SU-DHL-6 (cell line): ENCODE data around the gene CRELD1.

Experiments used
- H2AFZ ChIP-seq: fragments of 200-600 bp; sonication (generic); 2 replicates; pipeline ENCODE4 v1.6.1; 2014; ENCODE audit warnings: low read depth, mild to moderate bottlenecking, moderate library complexity, mixed read lengths, antibody characterized with exemption, low read length; ENCODE audit not compliant: severe bottlenecking
- H3F3A ChIP-seq: fragments of 200-600 bp; shearing (Covaris generic); 2 replicates; pipeline ENCODE4 v1.6.0; 2016; ENCODE audit warnings: antibody characterized with exemption, mild to moderate bottlenecking; ENCODE audit not compliant: insufficient read depth
- H3K27ac ChIP-seq: fragments of 200-600 bp; sonication (generic); 2 replicates; pipeline ENCODE4 v1.5.1; 2016; ENCODE audit warnings: low read depth, mild to moderate bottlenecking, low read length, moderate library complexity, mixed read lengths
- H3K27me3 ChIP-seq: fragments of 200-600 bp; sonication (generic), shearing (Covaris generic); 2 replicates; pipeline ENCODE4 v1.6.0; 2014; ENCODE audit warnings: mild to moderate bottlenecking, low read length
- H3K36me3 ChIP-seq: fragments of 200-600 bp; sonication (generic); 2 replicates; pipeline ENCODE4 v1.6.1; 2014; ENCODE audit warnings: mild to moderate bottlenecking, low read length, mixed read lengths
- H3K4me2 ChIP-seq: fragments of 300-600, 200-600 bp; shearing (Covaris generic), sonication (generic); 2 replicates; pipeline ENCODE4 v1.6.0; 2014; ENCODE audit warnings: low read length, low read depth, mild to moderate bottlenecking; ENCODE audit not compliant: poor library complexity, severe bottlenecking
- H3K4me3 ChIP-seq: fragments of 200-600 bp; sonication (generic); 2 replicates; pipeline ENCODE4 v1.5.1; 2014; ENCODE audit warnings: antibody characterized with exemption, low read length, mild to moderate bottlenecking, mixed read lengths; ENCODE audit not compliant: insufficient read depth, poor library complexity, severe bottlenecking
- H3K79me2 ChIP-seq: fragments of 200-600 bp; sonication (generic); 2 replicates; pipeline ENCODE4 v1.6.1; 2014; ENCODE audit warnings: mild to moderate bottlenecking, low read length, moderate library complexity; ENCODE audit not compliant: insufficient read depth
- H3K9ac ChIP-seq: fragments of 200-600 bp; sonication (generic); 2 replicates; pipeline ENCODE4 v1.7.0; 2014; ENCODE audit warnings: mild to moderate bottlenecking, low read length
- H3K9me2 ChIP-seq: fragments of 200-600 bp; sonication (generic); replicated peaks from 2 replicates; pipeline ENCODE4 v1.6.1; 2014; ENCODE audit warnings: low read length; ENCODE audit not compliant: insufficient read depth
- H3K9me3 ChIP-seq: fragments of 200-600 bp; sonication (generic); 2 replicates; pipeline ENCODE4 v1.6.1; 2014; ENCODE audit warnings: low read length, mixed read lengths; ENCODE audit not compliant: insufficient read depth
- H4K20me1 ChIP-seq: fragments of 200-600 bp; sonication (generic); 2 replicates; pipeline ENCODE4 v1.6.1; 2014; ENCODE audit warnings: low read depth, mild to moderate bottlenecking, antibody characterized with exemption, low read length, moderate library complexity, mixed read lengths
- CTCF ChIP-seq: fragments of 200-600 bp; sonication (generic); IDR thresholded peaks from one replicate; pipeline ENCODE4 v1.5.1; 2017; ENCODE audit warnings: antibody characterized with exemption, mild to moderate bottlenecking, low read length, moderate library complexity; ENCODE audit not compliant: insufficient read depth, poor library complexity, severe bottlenecking
- EZH2phosphoT487 ChIP-seq: fragments of 200-600 bp; sonication (generic), shearing (Covaris generic); conservative IDR thresholded peaks from 2 replicates; pipeline ENCODE4 v1.6.1; 2018; ENCODE audit warnings: mild to moderate bottlenecking, antibody characterized with exemption, low read length, moderate library complexity, mixed read lengths

CRELD1 gene

GRCh38 chr3:9966841-9967240, 33.2 kb downstream of the CRELD1 start:
- no peak overlapping the region for H3K4me3 ChIP-seq
- H3K9ac ChIP-seq, result no peak overlapping the region
- H3F3A ChIP-seq, result 0 out of 2 replicates have a peak, but pooled peaks cover 1% of the 10 kb centered on the region
- 0 out of 2 replicates have a peak, but pooled peaks cover 11% of the 10 kb centered on the region for H3K36me3 ChIP-seq
- H2AFZ ChIP-seq, result no peak overlapping the region
- H3K27ac ChIP-seq, result no peak overlapping the region
- no peaks in the 10 kb centered on the region for H3K27me3 ChIP-seq
- no peaks in the 10 kb centered on the region for H3K9me2 ChIP-seq
- no peaks in the 10 kb centered on the region for H3K9me3 ChIP-seq
- H3K4me2 ChIP-seq, result no peak overlapping the region
- TF ChIP-seq EZH2phosphoT487, result no peak
- TF ChIP-seq CTCF, result no peak
- H3K79me2 ChIP-seq, result no peaks in the 10 kb centered on the region
- no peaks in the 10 kb centered on the region for H4K20me1 ChIP-seq

GRCh38 chr3:9969632-9970019, 36.0 kb downstream of the CRELD1 start:
- no peak overlapping the region for H3K4me3 ChIP-seq
- TF ChIP-seq CTCF (no peak), EZH2phosphoT487 (no peak)
- H2AFZ ChIP-seq, result no peak overlapping the region
- H3K9me2 ChIP-seq, result no peaks in the 10 kb centered on the region
- no peaks in the 10 kb centered on the region for H3K79me2 ChIP-seq
- H3K27ac ChIP-seq, result no peak overlapping the region
- no peak overlapping the region for H3K4me2 ChIP-seq
- no peaks in the 10 kb centered on the region for H4K20me1 ChIP-seq
- H3K36me3 ChIP-seq, result 0 out of 2 replicates have a peak, but pooled peaks cover 11% of the 10 kb centered on the region
- 0 out of 2 replicates have a peak, but pooled peaks cover 5% of the 10 kb centered on the region for H3F3A ChIP-seq
- H3K27me3 ChIP-seq, result no peaks in the 10 kb centered on the region
- no peak overlapping the region for H3K9ac ChIP-seq
- no peaks in the 10 kb centered on the region for H3K9me3 ChIP-seq

- Histone ChIP-seq H3K4me3 (no peak overlapping the region), H3K27me3 (no peaks in the 10 kb centered on the region), H3K9me3 (no peaks in the 10 kb centered on the region), H3K36me3 (0 out of 2 replicates have a peak, but pooled peaks cover 11% of the 10 kb centered on the region), H2AFZ (no peak overlapping the region), H3F3A (0 out of 2 replicates have a peak, but pooled peaks cover 5% of the 10 kb centered on the region), H3K9ac (no peak overlapping the region), H3K4me2 (no peak overlapping the region), H3K9me2 (no peaks in the 10 kb centered on the region), H3K79me2 (no peaks in the 10 kb centered on the region), H4K20me1 (no peaks in the 10 kb centered on the region), H3K27ac (no peak overlapping the region)
- no peak for TF ChIP-seq CTCF
These were observed 36.5 kb downstream of the CRELD1 start for GRCh38 chr3:9970020-9970652.
